B cell (primary cell): ENCODE results near the gene CNFN. TPM values are rescaled to one million over a fixed set of nuclear protein-coding genes. Genes with fewer than 3 reads are reported as not detected.

ENCODE experiments used
- ATAC-seq: fragments of 200-7000 bp; cut with Tn5 transposase; one replicate; pipeline ENCODE4 v1.10.0; 2021; ENCODE audit warnings: low read depth, mild to moderate bottlenecking, moderate number of reproducible peaks, moderate library complexity
- CTCF ChIA-PET: fragments of 350-600 bp; sonication (Branson Sonifier 250); formaldehyde crosslinking; loops from one replicate; lab custom pipeline; 2021; ENCODE audit warnings: antibody characterized with exemption, inconsistent platforms; lab: Charles Lee
- POLR2A ChIA-PET: fragments of 350-600 bp; sonication (Branson Sonifier 250); formaldehyde crosslinking; loops from one replicate; lab custom pipeline; 2021; ENCODE audit warnings: antibody characterized with exemption; lab: Charles Lee
- DNase-seq: peaks from one replicate; pipeline ENCODE4 v3.0.0; 2013
- H2AFZ ChIP-seq: 2 replicates; pipeline ENCODE4 v1.6.1; 2012; ENCODE audit warnings: mild to moderate bottlenecking, low read depth, low read length; ENCODE audit not compliant: insufficient read depth, poor library complexity, severe bottlenecking
- H3K27ac ChIP-seq, 2 donors: 1 replicate in 1 of 2; 2 replicates in 1 of 2; pipeline ENCODE4 v1.5.1; 2012 to 2013; ENCODE audit warnings: low read length in 2 of 2, mild to moderate bottlenecking in 2 of 2, moderate library complexity in 1 of 2
- H3K27me3 ChIP-seq, 4 experiments: fragments of 200-600 bp in 1 of 4; sonication (generic) in 1 of 4; replicated peaks in 1 of 4; 1 replicate in 2 of 4; 2 replicates in 2 of 4; pipeline versions ENCODE4 v1.6.1 to v1.7.0; 2013 to 2016; ENCODE audit warnings: low read length in 3 of 4, mild to moderate bottlenecking in 2 of 4, mixed read lengths in 1 of 4, moderate library complexity in 1 of 4; ENCODE audit not compliant: insufficient read depth in 4 of 4, control insufficient read depth in 3 of 4; ENCODE audit errors: control extremely low read depth in 1 of 4
- H3K36me3 ChIP-seq, 2 experiments: replicated peaks in 1 of 2; 1 replicate in 1 of 2; 2 replicates in 1 of 2; pipeline versions ENCODE4 v1.6.1 to v1.7.1; 2013; ENCODE audit warnings: low read length in 1 of 2; ENCODE audit not compliant: insufficient read depth in 2 of 2, control insufficient read depth in 1 of 2; ENCODE audit errors: control extremely low read depth in 1 of 2, extremely low read depth in 1 of 2
- H3K4me1 ChIP-seq, 2 donors: fragments of 200-600 bp in 1 of 2; sonication (generic) in 1 of 2; 1 replicate in 1 of 2; 2 replicates in 1 of 2; pipeline versions ENCODE4 v1.5.1 to v1.6.1; 2013 to 2017; ENCODE audit warnings: low read length in 2 of 2; ENCODE audit not compliant: control insufficient read depth in 2 of 2, insufficient read depth in 2 of 2
- H3K4me2 ChIP-seq: replicated peaks from 2 replicates; pipeline ENCODE3; 2012; ENCODE audit warnings: mild to moderate bottlenecking, low read depth, low read length; ENCODE audit not compliant: poor library complexity, severe bottlenecking
- H3K4me3 ChIP-seq, 5 experiments: fragments of 200-600 bp in 1 of 5; sonication (generic) in 1 of 5; 1 replicate in 3 of 5; 2 replicates in 2 of 5; pipeline versions ENCODE4 v1.5.1 to v1.7.0; 2011 to 2016; ENCODE audit warnings: low read length in 4 of 5, mild to moderate bottlenecking in 4 of 5, low read depth in 2 of 5, control low read depth in 1 of 5, moderate library complexity in 1 of 5; ENCODE audit not compliant: insufficient read depth in 1 of 5; ENCODE audit errors: control extremely low read depth in 1 of 5, extremely low read depth in 1 of 5
- H3K79me2 ChIP-seq: fragments of 200-600 bp; sonication (generic); one replicate; pipeline ENCODE4 v1.6.0; 2016; ENCODE audit warnings: low read length; ENCODE audit not compliant: control insufficient read depth, insufficient read depth
- H3K9ac ChIP-seq: fragments of 200-600 bp; sonication (generic); 2 replicates; pipeline ENCODE4 v1.6.1; 2017; ENCODE audit warnings: mild to moderate bottlenecking, low read length, moderate library complexity
- H3K9me3 ChIP-seq, 3 donors: one replicate each; pipeline versions ENCODE4 v1.6.1 to v1.7.1; 2013; ENCODE audit warnings: low read length in 2 of 3; ENCODE audit not compliant: control insufficient read depth in 2 of 3, insufficient read depth in 1 of 3; ENCODE audit errors: control extremely low read depth in 1 of 3
- H4K20me1 ChIP-seq: 2 replicates; pipeline ENCODE4 v1.6.0; 2012; ENCODE audit warnings: mild to moderate bottlenecking, low read length; ENCODE audit not compliant: insufficient read depth, control insufficient read depth, poor library complexity, severe bottlenecking
- H3K27ac Mint-ChIP-seq: one replicate; pipeline ENCODE4 v1.8.0; 2021; ENCODE audit warnings: mixed read lengths
- H3K27me3 Mint-ChIP-seq: one replicate; pipeline ENCODE4 v1.8.0; 2021; ENCODE audit warnings: mixed read lengths
- H3K4me1 Mint-ChIP-seq: one replicate; pipeline ENCODE4 v1.8.0; 2021; ENCODE audit warnings: mixed read lengths
- H3K4me3 Mint-ChIP-seq: one replicate; pipeline ENCODE4 v1.8.0; 2021; ENCODE audit warnings: mixed read lengths
- H3K9me3 Mint-ChIP-seq: one replicate; pipeline ENCODE4 v1.8.0; 2022; ENCODE audit warnings: mixed read lengths; ENCODE audit not compliant: insufficient read depth
- CTCF ChIP-seq: fragments of 200-600 bp; IDR thresholded peaks from one replicate; pipeline ENCODE4 v1.8.0; 2022; ENCODE audit warnings: antibody characterized with exemption, mild to moderate bottlenecking
- EZH2 ChIP-seq: IDR thresholded peaks from 2 replicates; pipeline ENCODE4 v1.6.1; 2012; ENCODE audit warnings: borderline replicate concordance, low read depth, mild to moderate bottlenecking, moderate library complexity, low read length; ENCODE audit not compliant: insufficient read depth, poor library complexity, severe bottlenecking
- WGBS: methylation state at CpG from one replicate; pipeline ENCODE4 v1.1.5; 2013; ENCODE audit warnings: missing lambda C conversion rate; ENCODE audit not compliant: insufficient coverage; 5-methylcytosine and 5-hydroxymethylcytosine counted together
- intact Hi-C: fragments of 100-400 bp; cut with micrococcal nuclease; formaldehyde crosslinking; loops from one replicate; pipeline ENCODE4 v1.10.0; 2022
- polyA plus RNA-seq: library from polyadenylated mRNA; depleted of rRNA; stranded (reverse); fragments of >200 nt; gene quantifications from 2 replicates; pipeline ENCODE4 v1.2.3, GENCODE V29; 2012
- total RNA-seq, 2 donors: library from RNA; stranded (reverse); fragments of 120-200 nt in 1 of 2; gene quantifications; 1 replicate in 1 of 2; 2 replicates in 1 of 2; pipeline versions ENCODE4 v1.2.3 to v1.2.4, GENCODE V29; 2013 to 2022

The CNFN gene
- total and polyA plus RNA-seq, 2 donors (not counting 1 experiment from before 2014, with no cell fraction given) = 4.1 to 23.2 TPM

GRCh38 chr19:42376177-42376555, 13.9 kb downstream of the CNFN start:
- DNase-seq = no peak
- no peak for TF ChIP-seq CTCF
- TF ChIP-seq EZH2 = no peak
- Histone ChIP-seq H3K27ac (no peak overlapping the region), H2AFZ (no peak overlapping the region), H3K79me2 (no peaks in the 10 kb centered on the region), H3K9ac (no peak overlapping the region), H3K4me2 (no peak overlapping the region), H3K27me3 (no peaks in the 10 kb centered on the region), H4K20me1 (no peaks in the 10 kb centered on the region), H3K36me3 (peaks cover 0 to 2% of the 10 kb centered on the region in 2 experiments), H3K9me3 (no peaks in the 10 kb centered on the region), H3K4me3 (no peak overlapping the region), H3K4me1 (peaks cover 8 to 12% of the 10 kb centered on the region in 2 donors)
- ChIA-PET POLR2A (no interaction called here), CTCF (interaction anchor here (0.9 kb wide), 1 partner anchor 11 kb away, joined by 3 read pairs; no protein-coding TSS in a partner anchor)
- no peaks in the 10 kb centered on the region for H3K27me3 Mint-ChIP-seq
- intact Hi-C loops = no loop called here
- no peak overlapping the region for H3K27ac Mint-ChIP-seq
- peaks cover 12% of the 10 kb centered on the region for H3K4me1 Mint-ChIP-seq
- no peak overlapping the region for H3K4me3 Mint-ChIP-seq
- H3K9me3 Mint-ChIP-seq = no peaks in the 10 kb centered on the region
- WGBS = 98% methylated on average over 17 of the region's 17 CpGs
- no peak for ATAC-seq

- Histone ChIP-seq H3K27me3 (no peaks in the 10 kb centered on the region), H3K79me2 (no peaks in the 10 kb centered on the region), H3K9ac (no peak overlapping the region), H3K27ac (no peak overlapping the region), H3K36me3 (peaks cover 0 to 2% of the 10 kb centered on the region in 2 experiments), H3K4me2 (no peak overlapping the region), H2AFZ (no peak overlapping the region), H3K4me3 (no peak overlapping the region), H4K20me1 (no peaks in the 10 kb centered on the region), H3K4me1 (peaks cover 8 to 17% of the 10 kb centered on the region in 2 donors), H3K9me3 (no peaks in the 10 kb centered on the region)
- POLR2A ChIA-PET = no interaction called here
- intact Hi-C loops = no loop called here
- Mint-ChIP-seq H3K27ac (no peak overlapping the region), H3K4me3 (no peak overlapping the region), H3K27me3 (no peaks in the 10 kb centered on the region), H3K4me1 (peaks cover 14% of the 10 kb centered on the region), H3K9me3 (no peaks in the 10 kb centered on the region)
- DNase-seq = no peak
- WGBS = 97% methylated on average over 43 of the region's 54 CpGs
- no peak for ATAC-seq
- CTCF ChIA-PET = no interaction called here
- TF ChIP-seq EZH2 (no peak), CTCF (no peak)
Observed at GRCh38 chr19:42375415-42376176, 14.5 kb downstream of the CNFN start.
